HG02763 (cell line): Measurements from ENCODE around the gene SLC34A3.
"Not testable (repeated sequence)": the region's sequence is repeated elsewhere in the genome, so short reads cannot be mapped to it uniquely, and the experiment has no call there.

Experiments
- ATAC-seq: cut with Tn5 transposase; IDR thresholded peaks from one replicate; pipeline ENCODE4 v1.9.1; 2021; ENCODE audit warnings: mild to moderate bottlenecking, moderate library complexity; ENCODE audit not compliant: unreplicated experiment

Gene SLC34A3

DNA sequence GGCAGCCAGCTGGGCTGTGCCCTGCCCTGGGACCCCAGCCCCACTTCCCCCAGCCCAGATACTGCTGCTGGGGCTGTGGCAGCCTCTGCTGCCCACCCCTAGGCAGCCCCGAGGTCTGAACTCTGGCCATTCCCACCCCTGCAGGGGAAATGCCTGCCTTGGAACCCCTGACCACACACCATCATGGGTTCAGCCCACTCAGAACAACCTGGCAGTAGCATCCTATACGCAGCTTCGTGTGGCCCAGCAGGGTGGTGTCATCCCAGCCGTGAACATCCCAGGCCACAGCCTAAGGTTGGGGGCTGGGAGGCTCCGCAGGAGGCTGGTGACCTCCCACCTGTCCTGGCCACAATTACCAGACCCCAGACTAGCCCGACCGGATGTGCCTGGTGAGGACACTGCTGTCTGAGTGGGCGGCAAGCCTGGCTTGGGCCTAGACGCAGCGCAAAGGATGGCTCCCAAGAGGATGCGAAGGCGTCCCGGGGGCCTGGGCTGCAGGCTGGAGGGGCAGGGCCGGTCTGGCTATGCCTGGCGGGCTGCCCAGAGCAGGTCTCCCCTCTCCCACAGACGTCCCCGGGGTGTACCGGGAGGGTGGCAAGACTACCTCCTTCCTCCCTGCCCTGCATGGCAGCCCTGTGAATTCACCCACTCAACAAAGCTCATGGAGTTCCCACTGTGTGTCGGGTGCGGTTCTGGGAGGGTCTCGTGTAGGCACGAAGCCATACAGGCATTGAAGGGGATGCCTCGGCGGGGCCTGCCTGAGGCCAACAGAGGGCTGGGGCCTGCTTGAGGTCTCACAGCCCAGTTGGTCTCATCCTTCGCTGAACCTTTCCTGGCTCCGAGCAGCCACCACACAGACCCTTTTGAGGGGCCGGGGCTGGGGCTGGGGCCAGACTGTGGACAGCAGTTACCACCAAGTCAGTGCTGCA lies 1.5 kb upstream of the SLC34A3 start:
- ATAC-seq: no peak

DNA sequence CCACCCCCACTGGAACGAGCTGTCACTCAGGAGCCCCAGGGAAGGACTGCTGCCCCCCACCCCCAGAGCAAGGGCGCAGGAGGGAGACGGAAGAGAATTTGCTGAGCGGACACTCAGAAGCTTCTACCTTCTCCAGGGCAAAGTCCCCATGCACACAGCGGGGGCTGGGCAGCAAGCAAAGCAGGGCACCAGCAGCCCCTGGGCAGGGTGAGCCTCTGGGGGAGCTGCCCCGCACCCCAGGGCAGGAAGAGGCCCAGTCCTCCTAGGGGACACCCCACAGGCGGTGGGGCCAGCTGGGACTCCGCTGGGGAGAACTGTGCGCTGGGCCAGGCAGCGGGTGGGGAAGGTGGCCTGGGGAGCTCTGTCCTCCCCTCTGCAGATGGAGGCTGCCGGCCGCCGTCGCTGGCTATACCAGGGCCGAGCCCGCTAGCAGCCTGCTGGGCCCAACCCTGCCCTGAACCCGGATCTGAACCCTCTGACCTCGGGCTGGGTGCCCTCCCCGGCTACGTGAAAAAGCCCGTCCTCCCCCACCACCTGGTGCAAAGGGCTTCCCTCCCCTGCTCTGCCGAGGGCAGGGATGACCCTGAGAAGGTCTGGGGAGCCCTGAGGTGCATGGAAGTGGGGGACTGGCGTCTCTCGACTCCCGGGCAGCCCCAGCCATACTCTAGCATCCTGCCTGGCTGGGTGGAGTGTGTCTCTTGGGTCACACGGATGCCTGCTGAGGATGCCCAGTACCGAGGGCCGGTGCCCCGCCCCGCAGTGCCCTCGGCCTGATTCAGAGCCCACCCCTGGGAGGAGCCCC lies 597 bp upstream of the SLC34A3 start:
- no peak for ATAC-seq

DNA sequence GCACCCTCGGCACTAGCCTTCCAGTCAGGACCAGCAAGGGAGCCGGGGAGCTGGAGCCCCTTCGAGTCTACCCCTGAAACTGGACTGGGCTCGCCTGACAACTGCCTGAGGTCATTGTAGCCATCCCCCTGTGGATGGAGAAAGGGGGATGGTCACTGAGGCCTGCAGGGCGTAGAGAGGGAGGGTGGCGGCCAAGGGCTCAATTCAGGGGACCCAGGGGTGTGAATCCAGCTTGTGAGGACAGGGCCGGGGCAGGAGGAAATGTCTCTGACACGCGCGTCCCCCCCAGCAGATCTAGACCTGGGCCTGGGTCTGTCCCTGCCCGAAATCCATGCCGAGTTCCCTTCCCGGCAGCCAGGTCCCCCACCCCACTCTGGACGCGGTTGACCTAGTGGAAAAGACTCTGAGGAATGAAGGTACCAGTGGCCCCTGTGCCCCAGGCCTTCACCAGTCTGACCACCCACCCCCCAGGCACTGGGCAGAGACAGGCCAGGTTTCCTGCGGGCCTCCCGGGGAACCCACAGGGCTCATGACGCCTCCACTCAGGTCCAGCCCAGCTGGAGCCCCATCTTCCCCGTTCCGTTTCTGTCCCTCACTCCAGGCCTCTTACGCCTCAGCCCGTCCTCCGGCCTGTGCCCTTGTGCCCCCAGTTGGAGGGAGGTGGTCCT lies 805 bp downstream of the SLC34A3 start:
- no peak for ATAC-seq

DNA sequence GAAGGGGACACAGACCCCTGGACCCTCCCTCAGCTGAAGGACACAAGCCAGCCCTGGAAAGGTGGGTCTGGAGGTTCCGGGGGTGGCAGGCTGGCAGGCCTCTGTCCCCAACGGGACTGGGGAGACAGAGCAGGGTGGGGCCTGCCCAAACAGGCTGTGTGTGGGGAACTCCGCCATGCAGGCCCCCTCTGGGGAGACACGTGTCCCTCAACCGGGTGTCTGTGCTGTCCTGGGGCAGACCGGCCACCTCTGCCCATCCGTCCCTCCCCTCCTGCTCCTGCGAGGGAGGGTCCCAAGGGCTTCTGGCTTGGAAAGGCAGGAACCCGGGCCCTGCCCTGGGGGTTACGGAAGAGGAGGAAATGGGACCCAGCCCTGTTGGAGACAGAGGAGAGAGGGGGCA lies 1.4 kb downstream of the SLC34A3 start:
- ATAC-seq: no peak

DNA sequence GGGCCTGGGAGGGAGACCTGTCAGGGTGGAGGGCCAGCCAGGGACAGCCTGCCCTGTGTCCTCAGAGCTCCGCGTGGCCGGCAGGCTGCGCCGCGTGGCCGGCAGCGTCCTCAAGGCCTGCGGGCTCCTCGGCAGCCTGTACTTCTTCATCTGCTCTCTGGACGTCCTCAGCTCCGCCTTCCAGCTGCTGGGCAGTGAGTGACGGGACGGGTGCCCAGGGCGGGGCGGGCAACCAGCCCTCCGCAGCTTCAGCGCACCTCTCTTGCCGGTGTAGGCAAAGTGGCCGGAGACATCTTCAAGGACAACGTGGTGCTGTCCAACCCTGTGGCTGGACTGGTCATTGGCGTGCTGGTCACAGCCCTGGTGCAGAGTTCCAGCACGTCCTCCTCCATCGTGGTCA lies 1.8 kb downstream of the SLC34A3 start:
- ATAC-seq: no peak

DNA sequence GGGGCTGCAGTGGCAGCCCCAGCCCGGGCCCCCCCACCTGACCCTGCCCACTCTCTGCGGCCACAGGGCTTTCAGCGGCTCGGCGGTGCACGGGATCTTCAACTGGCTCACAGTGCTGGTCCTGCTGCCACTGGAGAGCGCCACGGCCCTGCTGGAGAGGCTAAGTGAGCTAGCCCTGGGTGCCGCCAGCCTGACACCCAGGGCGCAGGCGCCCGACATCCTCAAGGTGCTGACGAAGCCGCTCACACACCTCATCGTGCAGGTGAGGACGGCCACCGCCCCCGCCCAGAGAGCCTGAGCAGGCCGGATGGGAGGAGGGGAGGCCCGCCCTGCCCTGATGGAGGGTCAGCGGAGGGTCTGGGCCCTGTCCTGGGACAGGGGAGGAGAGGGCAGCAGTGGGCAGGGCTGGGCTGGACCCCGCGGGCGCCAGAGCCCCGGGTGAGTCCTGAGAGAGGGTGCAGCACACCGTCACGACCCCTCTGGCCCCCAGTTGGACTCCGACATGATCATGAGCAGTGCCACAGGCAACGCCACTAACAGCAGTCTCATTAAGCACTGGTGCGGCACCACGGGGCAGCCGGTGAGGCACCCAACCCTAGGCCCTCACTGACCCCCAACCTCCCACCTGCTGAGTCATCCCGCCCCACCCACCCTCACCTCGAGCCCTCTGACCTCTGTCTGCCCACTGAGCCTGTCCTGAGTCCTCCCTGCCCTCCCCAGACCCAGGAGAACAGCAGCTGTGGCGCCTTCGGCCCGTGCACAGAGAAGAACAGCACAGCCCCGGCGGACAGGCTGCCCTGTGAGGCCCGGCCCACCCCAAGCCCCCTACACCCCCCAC lies 2.7 kb downstream of the SLC34A3 start:
- ATAC-seq: no peak

DNA sequence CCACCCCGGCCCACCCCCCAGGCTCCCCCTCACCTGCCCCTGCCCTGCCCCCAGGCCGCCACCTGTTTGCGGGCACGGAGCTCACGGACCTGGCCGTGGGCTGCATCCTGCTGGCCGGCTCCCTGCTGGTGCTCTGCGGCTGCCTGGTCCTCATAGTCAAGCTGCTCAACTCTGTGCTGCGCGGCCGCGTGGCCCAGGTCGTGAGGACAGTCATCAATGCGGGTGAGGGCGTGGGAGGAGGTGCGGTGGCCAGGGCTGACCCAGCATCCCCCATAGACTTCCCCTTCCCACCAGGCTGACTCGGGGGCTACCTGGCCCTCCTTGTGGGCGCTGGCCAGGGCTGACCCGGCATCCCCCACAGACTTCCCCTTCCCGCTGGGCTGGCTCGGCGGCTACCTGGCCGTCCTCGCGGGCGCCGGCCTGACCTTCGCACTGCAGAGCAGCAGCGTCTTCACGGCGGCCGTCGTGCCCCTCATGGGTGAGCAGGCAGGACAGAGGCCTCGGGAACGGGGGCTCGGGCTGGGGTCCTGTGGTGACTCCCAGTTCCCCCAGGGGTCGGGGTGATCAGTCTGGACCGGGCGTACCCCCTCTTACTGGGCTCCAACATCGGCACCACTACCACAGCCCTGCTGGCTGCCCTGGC lies 3.5 kb downstream of the SLC34A3 start:
- ATAC-seq: no peak

DNA sequence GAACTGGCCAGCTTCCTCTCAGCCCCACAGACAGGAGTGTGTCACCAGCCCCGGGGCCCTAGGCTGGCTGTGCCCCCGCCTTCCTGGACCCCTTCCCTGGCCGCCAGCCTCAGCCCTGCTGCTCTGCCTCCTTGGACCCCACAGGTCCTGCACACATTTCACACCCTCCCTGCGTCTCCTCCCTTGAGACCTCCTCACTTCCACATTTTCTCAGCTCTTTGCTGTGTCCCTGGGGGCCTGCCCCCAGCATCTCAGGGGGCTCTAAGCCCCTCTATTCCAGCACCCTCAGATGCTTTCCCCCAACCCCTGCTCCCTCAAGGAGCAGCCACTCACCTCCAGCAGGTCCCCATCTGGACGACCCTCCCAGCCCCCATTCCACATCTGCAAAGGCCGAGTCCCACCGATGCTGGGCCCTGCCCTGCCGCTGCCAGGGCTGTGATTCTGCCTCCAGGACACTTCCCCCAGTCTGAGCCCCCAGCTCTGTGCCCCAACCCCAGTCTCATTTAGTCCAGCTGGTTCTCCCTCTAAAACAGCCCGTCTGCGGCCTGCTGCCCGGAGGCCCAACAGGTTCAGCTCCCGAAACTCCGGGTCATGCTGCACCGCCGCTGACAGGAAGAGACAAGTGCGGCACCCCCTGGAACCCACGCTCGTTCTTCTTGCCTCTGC lies 4.2 kb downstream of the SLC34A3 start:
- no peak for ATAC-seq

DNA sequence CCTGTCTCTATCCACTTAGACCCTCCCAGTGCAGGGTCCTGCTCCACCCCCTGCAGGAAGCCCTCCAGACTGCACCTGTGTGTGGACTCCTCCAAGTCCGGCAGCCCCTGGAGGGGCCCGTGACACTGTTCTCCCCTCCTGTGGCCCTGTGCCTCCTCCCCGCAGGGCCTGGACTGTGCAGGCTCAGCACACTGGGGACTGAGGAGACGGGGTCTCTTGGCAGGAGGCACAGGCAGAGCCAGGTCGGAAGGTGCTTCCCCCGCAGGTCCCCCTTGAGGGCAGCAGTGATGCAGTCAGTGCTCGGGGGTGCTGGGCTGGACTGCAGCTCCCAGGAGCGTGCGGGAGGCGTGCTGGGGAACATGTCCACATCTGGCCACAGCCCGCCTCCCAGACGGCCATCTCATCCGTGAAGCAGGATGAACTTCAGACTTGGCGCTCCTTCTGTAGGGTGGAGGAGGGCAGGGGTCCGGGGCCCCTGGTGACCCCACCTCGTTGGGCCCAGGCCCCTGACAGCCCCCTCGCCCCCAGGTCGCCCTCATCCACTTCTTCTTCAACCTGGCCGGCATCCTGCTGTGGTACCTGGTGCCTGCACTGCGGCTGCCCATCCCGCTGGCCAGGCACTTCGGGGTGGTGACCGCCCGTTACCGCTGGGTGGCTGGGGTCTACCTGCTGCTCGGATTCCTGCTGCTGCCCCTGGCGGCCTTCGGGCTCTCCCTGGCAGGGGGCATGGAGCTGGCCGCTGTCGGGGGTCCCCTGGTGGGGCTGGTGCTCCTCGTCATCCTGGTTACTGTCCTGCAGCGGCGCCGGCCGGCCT lies 4.9 kb downstream of the SLC34A3 start:
- ATAC-seq: no peak

DNA sequence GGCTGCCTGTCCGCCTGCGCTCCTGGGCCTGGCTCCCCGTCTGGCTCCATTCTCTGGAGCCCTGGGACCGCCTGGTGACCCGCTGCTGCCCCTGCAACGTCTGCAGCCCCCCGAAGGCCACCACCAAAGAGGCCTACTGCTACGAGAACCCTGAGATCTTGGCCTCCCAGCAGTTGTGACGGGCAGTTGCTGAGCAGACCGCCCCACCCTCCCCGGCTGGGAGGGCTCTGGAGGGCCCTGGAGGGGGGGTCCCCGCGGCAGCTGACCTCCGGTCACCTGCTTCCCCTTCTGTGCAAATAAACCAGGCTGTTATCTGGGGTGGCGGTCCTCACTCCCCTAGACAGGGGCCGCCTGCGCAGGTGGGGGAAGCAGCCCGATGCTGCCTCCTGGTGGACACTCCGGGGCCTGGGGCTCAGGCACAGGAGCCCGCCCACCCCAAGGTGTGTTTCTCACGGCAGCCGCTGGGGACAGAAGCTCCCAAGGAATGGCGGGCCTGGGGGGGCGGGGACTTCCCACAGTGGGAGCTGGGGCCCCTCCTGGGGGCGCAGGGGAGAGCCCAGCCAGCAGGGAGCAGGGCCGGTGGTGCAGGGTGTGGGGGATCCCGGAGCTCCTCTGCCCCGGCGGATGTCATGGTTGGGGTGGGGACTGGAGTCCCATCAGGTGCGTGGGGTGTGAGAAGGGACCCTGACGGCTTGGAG lies 5.7 kb downstream of the SLC34A3 start:
- ATAC-seq: no peak

DNA sequence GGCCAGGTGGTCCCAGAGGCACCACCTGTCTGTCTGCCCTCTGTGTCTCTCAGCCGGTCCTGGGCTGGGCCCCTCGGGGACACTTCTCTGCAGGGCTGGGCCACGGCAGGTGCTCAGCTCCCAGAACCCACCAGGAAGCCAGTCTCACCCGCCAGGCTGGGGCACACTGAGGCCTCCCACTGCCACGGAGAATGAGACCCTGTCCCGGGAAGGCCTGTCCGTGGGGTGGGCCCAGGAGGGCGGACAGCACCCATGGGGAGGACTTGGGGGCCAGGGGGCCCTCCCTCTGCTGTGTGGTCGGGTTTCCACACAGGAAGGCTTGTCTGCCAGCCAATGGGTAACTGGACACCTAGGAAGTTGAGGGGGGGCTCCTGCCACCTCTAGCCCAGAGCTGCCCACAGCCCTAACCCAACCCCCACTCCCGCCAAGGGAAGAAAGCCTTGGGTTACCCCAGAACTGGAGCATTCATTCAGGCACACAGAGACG lies 6.3 kb downstream of the SLC34A3 start:
- no peak for ATAC-seq

DNA sequence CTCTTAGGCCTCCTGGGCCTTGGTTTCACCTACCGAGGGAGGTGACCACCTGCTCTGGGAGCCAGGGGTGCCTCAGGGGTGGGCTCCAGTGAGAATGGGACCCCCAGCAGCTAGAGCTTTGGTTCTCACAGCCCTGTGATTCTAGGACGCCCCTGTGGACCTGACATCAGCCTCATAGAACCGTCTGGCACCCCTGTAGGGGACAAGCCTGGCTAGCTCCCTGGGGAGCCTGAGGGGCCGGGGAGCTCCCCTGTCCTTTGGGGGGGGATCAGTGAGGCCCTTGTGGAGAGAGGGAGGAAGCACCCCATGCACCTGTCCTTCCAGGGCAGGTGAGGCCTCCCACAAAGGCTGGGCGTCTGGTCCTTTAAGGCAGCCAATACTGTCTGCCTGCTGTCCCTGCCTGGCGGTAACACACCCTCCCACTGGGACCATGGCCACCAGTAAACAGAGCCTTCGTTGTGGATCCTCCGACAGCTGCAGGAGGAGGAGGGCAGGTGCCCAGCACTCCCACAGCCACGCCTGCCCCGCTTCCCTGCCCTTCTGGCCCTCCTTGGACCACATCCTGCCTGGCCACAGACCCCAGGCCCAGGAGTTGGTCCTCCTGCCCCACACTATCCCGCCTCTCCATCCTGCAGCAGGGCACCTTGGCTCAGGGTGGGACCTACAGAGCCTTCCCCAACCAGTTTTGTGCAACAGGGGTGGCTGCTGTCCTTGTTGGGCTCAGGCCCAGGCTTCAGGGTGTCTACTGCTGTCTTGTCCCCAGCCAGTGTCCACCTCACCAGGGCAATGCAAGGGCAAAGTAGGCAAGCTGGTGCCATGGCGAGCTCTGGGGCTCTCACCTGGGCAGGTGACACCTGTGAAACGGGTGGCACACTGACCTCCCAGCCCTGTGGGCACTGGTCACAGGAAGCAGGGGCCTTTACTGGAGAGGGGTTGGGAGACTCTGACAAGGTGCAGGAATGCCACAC lies 7.3 kb downstream of the SLC34A3 start:
- ATAC-seq: no peak

DNA sequence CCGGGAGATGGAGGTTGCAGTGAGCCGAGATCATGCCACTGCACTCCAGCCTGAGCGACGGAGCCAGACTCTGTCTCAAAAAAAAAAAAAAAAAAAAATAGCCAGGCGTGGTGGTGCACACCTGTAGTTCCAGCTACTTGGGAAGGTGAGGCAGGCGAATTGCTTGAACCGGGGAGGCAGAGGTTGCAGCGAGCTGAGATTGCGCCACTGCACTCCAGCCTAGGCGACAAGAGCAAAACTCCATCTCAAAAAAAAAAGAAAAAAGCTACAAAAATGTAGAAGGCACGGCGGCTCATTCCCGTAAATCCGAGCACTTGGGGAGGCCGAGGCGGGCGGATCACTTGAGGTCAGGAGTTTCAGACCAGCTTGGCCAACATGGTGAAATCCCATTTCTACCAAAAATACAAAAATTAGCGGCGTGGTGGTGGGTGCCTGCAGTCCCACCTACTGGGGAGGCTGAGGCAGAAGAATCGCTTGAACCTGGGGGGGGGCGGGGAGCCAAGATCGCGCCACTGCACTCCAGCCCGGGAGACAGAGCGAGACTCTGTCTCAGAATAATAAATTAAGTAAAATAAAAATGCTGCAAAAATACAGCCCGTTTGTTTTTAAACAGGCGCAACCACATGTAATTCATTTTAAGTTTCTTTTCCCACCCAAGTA lies 9.0 kb downstream of the SLC34A3 start:
- ATAC-seq: not testable (repeated sequence)

DNA sequence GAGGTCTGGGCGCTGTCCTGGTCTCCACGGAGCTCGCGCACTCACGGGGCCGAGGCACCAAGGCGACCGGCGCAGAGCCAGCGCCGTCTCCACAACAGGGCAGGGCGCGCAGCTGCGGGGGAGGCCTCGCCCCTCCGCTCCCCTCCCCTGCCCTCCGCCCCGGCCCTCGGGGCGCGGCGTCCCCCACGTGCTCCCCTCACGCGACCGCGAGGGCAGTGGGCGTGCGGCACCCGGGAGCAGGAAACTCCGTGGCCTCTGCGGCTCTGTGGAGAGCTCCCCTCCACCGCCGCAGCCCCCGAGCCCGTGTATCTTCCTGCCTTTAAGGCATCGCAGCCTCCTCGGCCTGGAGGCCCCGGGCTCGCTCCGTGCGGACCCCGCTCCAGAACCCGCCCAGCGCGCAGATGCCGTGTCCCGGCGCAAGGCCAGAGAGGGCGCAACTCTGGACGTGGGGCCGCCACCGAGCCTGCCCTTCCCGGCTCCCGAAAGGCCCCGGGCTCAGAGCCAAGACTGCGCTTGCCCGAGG lies 9.7 kb downstream of the SLC34A3 start:
- peak; percentile 21 for ATAC-seq

DNA sequence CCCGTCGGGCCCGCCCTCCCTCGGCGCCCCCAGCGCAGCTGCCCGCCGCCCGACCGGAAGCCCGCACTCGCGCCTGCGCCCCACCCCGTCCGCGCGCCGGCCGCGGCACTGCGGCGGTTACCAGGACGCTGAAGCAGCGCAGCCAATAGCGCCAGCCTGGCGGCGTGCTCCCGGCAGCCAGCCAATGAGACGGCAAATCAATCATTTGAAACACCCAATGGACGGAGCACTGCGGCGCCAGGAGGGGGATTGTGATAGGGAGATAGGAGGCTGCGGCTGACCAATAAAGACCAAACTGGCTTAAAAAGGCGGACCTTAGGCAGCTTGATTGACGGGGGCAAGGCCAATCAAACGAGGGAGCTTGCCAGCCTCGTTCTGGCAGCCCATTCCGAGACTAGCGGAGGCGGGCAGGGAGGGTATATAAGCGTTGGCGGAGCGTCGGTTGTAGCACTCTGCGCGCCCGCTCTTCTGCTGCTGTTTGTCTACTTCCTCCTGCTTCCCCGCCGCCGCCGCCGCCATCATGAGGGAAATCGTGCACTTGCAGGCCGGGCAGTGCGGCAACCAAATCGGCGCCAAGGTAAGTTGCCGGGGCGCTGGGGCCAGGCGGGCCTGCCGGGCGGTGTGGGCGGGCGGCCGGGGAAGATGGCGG lies 10.3 kb downstream of the SLC34A3 start, which contains the start of gene TUBB4B:
Gene TUBB4B (plus strand): TSS at position 447 of the 649 bp plus-strand sequence. CDS start 74 bp downstream, at position 521.
- ATAC-seq: peak; percentile 71
